Limb (tissue), 2 donors: ENCODE results near the gene FLAD1.

ENCODE experiments used
- DNase-seq, 2 donors: peaks; one replicate each; pipeline ENCODE4 v3.0.0-alpha.2; 2016; ENCODE audit errors: extremely low spot score in 2 of 2

The FLAD1 gene

GRCh38 chr1:155014709-155015508 lies 31.8 kb downstream of the FLAD1 start:
- no peak for DNase-seq

DNA sequence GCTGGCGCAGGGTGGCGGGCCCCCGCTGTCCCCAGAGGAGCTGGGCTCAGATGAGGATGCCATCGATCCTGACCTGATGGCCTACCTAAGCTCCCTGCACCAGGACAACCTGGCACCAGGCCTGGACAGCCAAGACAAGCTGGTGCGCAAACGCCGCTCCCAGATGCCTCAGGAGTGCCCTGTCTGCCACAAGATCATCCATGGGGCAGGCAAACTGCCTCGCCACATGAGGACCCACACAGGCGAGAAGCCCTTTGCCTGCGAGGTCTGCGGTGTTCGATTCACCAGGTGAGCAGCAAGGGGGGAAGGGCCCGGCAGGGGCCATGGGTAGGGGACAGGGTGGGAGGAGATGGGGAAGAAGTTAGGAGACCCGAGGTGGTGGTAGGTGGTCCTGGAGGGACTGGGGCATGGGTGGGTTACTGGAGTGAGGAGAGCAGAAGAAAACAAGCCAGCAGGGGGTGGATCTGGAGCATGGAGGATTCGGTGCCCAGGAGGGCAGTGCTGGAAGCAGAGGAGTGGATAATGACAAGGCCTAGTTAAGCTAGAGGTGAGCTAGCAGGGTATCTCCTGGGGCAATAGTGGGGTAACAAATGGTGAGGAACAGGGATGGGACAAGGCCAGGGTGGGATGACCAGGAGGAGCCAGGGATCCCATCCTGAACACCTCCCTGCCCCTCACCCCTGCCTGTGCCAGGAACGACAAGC lies 32.5 kb downstream of the FLAD1 start:
- no peak for DNase-seq

- no peak for DNase-seq
Measured at GRCh38 chr1:155016231-155016831, 33.2 kb downstream of the FLAD1 start.

GRCh38 chr1:155017041-155017945 lies 34.1 kb downstream of the FLAD1 start:
- peak; percentile 82 to 95 for DNase-seq

GRCh38 chr1:155017946-155018316 lies 34.8 kb downstream of the FLAD1 start:
- DNase-seq, result no peak

- no peak for DNase-seq
Measured at GRCh38 chr1:155018617-155019348, 35.6 kb downstream of the FLAD1 start.

- DNase-seq, result no peak
Measured at GRCh38 chr1:155019377-155020245, 36.5 kb downstream of the FLAD1 start.

DNA sequence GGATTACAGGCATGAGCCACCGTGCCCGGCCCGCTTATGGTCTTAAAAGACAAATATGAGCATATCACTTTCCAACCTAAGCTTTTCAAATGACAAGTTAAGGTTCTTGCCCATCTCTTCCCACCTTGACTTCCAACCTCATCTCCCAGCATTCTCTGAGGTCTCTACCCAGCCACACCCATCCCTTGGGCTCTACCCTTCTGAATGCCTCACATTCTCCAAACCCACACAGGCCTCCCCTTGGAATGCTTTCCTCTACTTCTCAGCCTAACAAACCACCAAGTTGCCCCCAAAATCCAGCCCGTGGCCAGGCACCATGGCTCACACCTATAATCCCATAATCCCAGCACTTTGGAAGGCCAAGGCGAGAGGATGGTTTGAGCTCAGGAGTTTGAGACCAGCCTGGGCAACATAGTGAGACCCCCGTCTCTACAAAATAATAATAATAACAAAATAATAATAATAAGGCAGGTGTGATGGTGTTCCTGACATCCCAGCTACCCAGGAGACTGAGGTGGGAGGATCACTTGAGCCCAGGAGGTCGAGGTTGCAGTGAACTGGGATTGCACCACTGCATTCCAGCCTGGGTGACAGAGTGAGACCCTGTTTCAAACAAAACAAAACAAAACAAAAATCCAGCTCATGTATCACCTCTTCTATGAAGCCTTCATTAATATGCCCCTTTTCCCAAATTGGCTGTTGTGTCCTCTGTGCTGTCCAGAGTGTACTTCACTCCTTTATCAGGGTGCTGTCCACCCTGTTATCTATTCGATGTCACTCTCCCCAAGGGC lies 39.2 kb downstream of the FLAD1 start:
- no peak for DNase-seq

DNA sequence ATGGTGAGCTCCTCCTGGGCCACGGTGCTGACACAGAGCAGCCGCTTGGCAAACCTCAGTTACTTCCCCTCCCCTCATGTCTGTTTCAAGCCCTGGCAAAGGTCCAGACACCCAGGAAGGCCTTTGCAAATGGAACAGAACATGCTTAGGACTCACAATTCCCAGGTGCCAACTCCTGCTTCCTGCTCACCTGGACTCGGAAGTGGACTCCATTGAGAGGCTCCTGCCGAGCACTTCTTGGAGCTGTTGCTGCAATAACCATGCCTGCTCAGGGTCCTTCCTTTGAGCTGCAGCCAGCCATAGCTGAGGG lies 39.7 kb downstream of the FLAD1 start:
- no peak for DNase-seq

- DNase-seq, result no peak
Measured at GRCh38 chr1:155023627-155024026, 40.5 kb downstream of the FLAD1 start.

- DNase-seq, result no peak
Measured at GRCh38 chr1:155024315-155024714, 41.2 kb downstream of the FLAD1 start.

GRCh38 chr1:155026154-155026553 lies 43.0 kb downstream of the FLAD1 start:
- no peak for DNase-seq

GRCh38 chr1:155026588-155026987 lies 43.4 kb downstream of the FLAD1 start:
- DNase-seq, result no peak

GRCh38 chr1:155029513-155030242 lies 46.5 kb downstream of the FLAD1 start:
- no peak for DNase-seq

DNA sequence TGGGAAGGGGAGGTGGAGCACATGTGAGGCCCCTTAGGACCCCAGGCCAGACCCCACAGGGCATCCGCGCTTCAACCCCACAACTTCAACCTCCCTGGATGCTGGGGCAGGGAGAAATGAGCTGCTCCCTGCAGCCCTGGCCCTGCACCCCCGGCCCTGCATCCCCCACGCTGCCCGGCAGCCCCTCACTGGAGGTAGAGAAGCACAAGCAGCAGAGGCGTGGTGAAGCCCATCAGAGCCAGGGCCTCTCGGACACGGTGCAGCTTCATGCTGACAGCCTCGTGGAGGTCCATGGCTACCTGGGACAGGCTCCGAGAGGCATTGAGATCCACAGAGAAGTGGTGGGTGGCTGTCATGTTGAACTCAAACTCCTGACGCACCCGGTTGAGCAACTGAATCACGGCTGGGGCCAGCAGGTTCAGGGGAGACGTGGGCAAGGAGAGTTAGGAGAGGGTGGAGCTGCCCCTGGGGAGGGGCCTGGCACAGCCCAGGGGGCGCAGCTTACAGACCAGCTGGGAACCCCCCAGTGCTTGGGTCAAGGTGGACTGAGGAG lies 47.2 kb downstream of the FLAD1 start:
- no peak for DNase-seq

- no peak for DNase-seq
Measured at GRCh38 chr1:155030899-155031298, 47.8 kb downstream of the FLAD1 start.

DNA sequence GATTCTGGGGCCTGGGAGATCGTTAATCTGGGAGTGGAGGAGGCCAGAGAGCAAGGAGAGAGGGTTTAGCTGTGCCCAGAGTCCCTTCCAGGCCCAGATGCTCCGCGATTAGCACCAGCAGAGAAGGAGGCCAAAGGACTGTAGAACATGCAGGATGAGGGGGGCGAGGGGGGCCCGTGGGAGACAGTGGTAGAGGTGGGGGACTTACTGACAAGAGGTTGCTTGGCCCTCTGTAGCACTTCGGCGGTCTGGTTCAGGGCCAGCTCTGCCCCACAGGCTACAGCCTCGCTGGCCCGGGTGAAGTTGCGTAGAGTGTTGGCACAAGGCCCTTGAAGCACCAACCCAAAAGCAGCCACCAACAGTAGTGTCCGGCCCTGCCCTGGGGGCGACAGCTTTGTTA lies 49.7 kb downstream of the FLAD1 start:
- no peak for DNase-seq

GRCh38 chr1:155033524-155033923 lies 50.4 kb downstream of the FLAD1 start, which contains the start of the genes DCST1 and DCST2:
TSS of gene DCST1 (plus strand) at chr1:155033824. CDS start at chr1:155034037, 213 bp downstream.
TSS of gene DCST2 (minus strand) at chr1:155033781. CDS start at chr1:155033701, 80 bp downstream.
- no peak for DNase-seq
